ENCODE results near the gene PTPRA. TPM values are rescaled to one million over a fixed set of nuclear protein-coding genes. Genes with fewer than 3 reads are reported as not detected.

The PTPRA gene
- total and polyA plus RNA-seq, 2 donors (not counting 3 experiments of a cell fraction or from before 2014, with no cell fraction given) = 43.2 to 53.4 TPM

- DNase-seq (ENCODE audit: low read depth, low spot score) = no peak
- dilution Hi-C loops (cut with MboI; ENCODE audit: extremely low pct_ligation_motif_present, low sequenced_read_pairs) = no loop called here
- no peak overlapping the region for H3K4me3 ChIP-seq (replicated peaks in 1 of 3; ENCODE audit: insufficient read depth in 1 of 3, low read depth in 1 of 3, low read length in 3 of 3)
- no peaks in the 10 kb centered on the region for H3K36me3 ChIP-seq (ENCODE audit: control insufficient read depth in 2 of 2, extremely low read depth in 1 of 2, insufficient read depth in 2 of 2, low read length in 2 of 2)
- TF ChIP-seq EZH2 (IDR thresholded peaks at IDR 0.05; ENCODE audit: borderline replicate concordance, low read depth, low read length, severe bottlenecking) (no peak), POLR2A (IDR thresholded peaks at IDR 0.05; ENCODE audit: low read depth, low read length) (no peak), MYC (IDR thresholded peaks at IDR 0.05; ENCODE audit: low read depth, low read length) (no peak), JUN (IDR thresholded peaks at IDR 0.05; ENCODE audit: borderline replicate concordance, insufficient read depth, insufficient read length, low read depth) (no peak), POLR2AphosphoS5 (IDR thresholded peaks at IDR 0.05; ENCODE audit: insufficient read depth, low read depth, low read length) (no peak), FOS (IDR thresholded peaks at IDR 0.05; ENCODE audit: borderline replicate concordance, insufficient read depth, low read length) (no peak), GATA2 (IDR thresholded peaks at IDR 0.05; ENCODE audit: insufficient read depth, insufficient read length, low read depth, low read length) (no peak), CTCF (IDR thresholded peaks at IDR 0.05; ENCODE audit: extremely low read depth in 1 of 2, insufficient read depth in 1 of 2, low read depth in 1 of 2, low read length in 2 of 2) (no peak), MAX (IDR thresholded peaks at IDR 0.05; ENCODE audit: insufficient read depth, insufficient read length) (no peak)
- peaks cover 6% of the 10 kb centered on the region for H3K4me1 ChIP-seq (ENCODE audit: control insufficient read depth, extremely low read depth, insufficient read depth, low read length)
- peaks cover 6% of the 10 kb centered on the region for H4K20me1 ChIP-seq (replicated peaks; ENCODE audit: control insufficient read depth, extremely low read depth, insufficient read depth, low read length)
- H3K27ac ChIP-seq (ENCODE audit: insufficient read depth, low read depth, low read length) = no peak overlapping the region
- H2AFZ ChIP-seq (ENCODE audit: low read depth, low read length) = no peak overlapping the region
- intact Hi-C loops (cut with micrococcal nuclease) = no loop called here
- BruUV-seq (replicated peaks) = no TSS peak
- H3K9ac ChIP-seq (replicated peaks; ENCODE audit: extremely low read depth, insufficient read depth, low read length) = no peak overlapping the region
- H3K9me3 ChIP-seq (replicated peaks; ENCODE audit: control insufficient read depth, insufficient read depth, low read length) = no peaks in the 10 kb centered on the region
- no peak overlapping the region for H3K4me2 ChIP-seq (ENCODE audit: insufficient read depth, low read length)
- FAIRE-seq = no peak
- POLR2A ChIA-PET = interaction anchor here (0.5 kb wide), 1 partner anchor 247 kb away, joined by 7 read pairs; no protein-coding TSS in a partner anchor
- CTCF ChIA-PET = interaction anchor here (1.0 to 1.2 kb wide), 2 partner anchors 8 to 12 kb away, joined by 3 read pairs; no protein-coding TSS in a partner anchor
- no peaks in the 10 kb centered on the region for H3K9me1 ChIP-seq (replicated peaks; ENCODE audit: control insufficient read depth, extremely low read depth, insufficient read depth, low read length)
- H3K27me3 ChIP-seq (ENCODE audit: control insufficient read depth in 2 of 2, insufficient read depth in 2 of 2, low read length in 2 of 2) = no peaks in the 10 kb centered on the region
- peaks cover 26% of the 10 kb centered on the region for H3K79me2 ChIP-seq (ENCODE audit: control insufficient read depth, insufficient read depth, low read length)
Measured at GRCh38 chr20:2918096-2919049, 45.1 kb downstream of the PTPRA start.

All from endothelial cell of umbilical vein (primary cell).